GM12891 (cell line): ENCODE results near the gene MOCS1.

Source experiments
- POLR2A ChIP-seq: IDR thresholded peaks from 2 replicates; pipeline ENCODE4 v1.6.1; 2011; ENCODE audit warnings: low read depth, low read length, control low read depth
- POLR2AphosphoS5 ChIP-seq: IDR thresholded peaks from 2 replicates; pipeline ENCODE4 v1.6.1; 2011; ENCODE audit warnings: low read depth, low read length, control low read depth
- POU2F2 ChIP-seq: IDR thresholded peaks from 2 replicates; pipeline ENCODE4 v1.6.1; 2011; ENCODE audit warnings: low read depth, mild to moderate bottlenecking, control low read depth, low read length, moderate library complexity
- SPI1 ChIP-seq: IDR thresholded peaks from 2 replicates; pipeline ENCODE4 v1.6.1; 2011; ENCODE audit warnings: low read depth, low read length, control low read depth
- TAF1 ChIP-seq: IDR thresholded peaks from 2 replicates; pipeline ENCODE4 v1.6.1; 2011; ENCODE audit warnings: low read depth, low read length, control low read depth

- TF ChIP-seq POLR2A: no peak
- TF ChIP-seq POLR2AphosphoS5: no peak
- no peak for TF ChIP-seq TAF1
- no peak for TF ChIP-seq POU2F2
- no peak for TF ChIP-seq SPI1
Observed at GRCh38 chr6:39906318-39906761, 27.9 kb downstream of the MOCS1 start.
